Measurements from ENCODE around the gene UBC. TPM values are rescaled to one million over a fixed set of nuclear protein-coding genes. Genes with fewer than 3 reads are reported as not detected.

Gene UBC
- total RNA-seq, 1 experiment from 2014 or later = 523 TPM

- H3K14ac ChIP-seq (ENCODE audit: insufficient read depth, low read length) = no peak overlapping the region
- peak overlapping the region; percentile 16 for H3K9ac ChIP-seq (ENCODE audit: extremely low read depth, insufficient read length, low read length)
- H3K79me2 ChIP-seq (ENCODE audit: insufficient read depth, low read length) = peaks cover 5% of the 10 kb centered on the region
- no peaks in the 10 kb centered on the region for H3K79me1 ChIP-seq (ENCODE audit: insufficient read depth, low read depth, low read length, poor library complexity, severe bottlenecking)
- H2AFZ ChIP-seq (ENCODE audit: low read length) = no peak overlapping the region
- no peak overlapping the region for H2BK12ac ChIP-seq (ENCODE audit: insufficient read length, low read depth, low read length)
- no peak overlapping the region for H2BK5ac ChIP-seq (ENCODE audit: insufficient read length, low read length)
- Mint-ChIP-seq H3K4me1 (peaks cover 23 to 25% of the 10 kb centered on the region in 2 experiments), H3K36me3 (ENCODE audit: insufficient read depth in 1 of 3, low read depth in 3 of 3) (peaks cover 6 to 10% (median 9%) of the 10 kb centered on the region in 3 experiments; a peak in 6 of 7 replicates), H3K27me3 (ENCODE audit: low read depth) (peaks cover 29% of the 10 kb centered on the region), H3K4me3 (peak overlapping the region; percentile 76 to 90), H3K27ac (peak overlapping the region in 1 of 3 experiments; percentile 85; a peak in 2 of 7 replicates), H3K9me3 (no peaks in the 10 kb centered on the region)
- H3K18ac ChIP-seq (ENCODE audit: insufficient read length, low read depth, low read length) = no peak overlapping the region
- H3K23ac ChIP-seq (ENCODE audit: insufficient read length, low read depth, low read length) = no peak overlapping the region
- H3K4ac ChIP-seq (ENCODE audit: low read depth, low read length) = no peak overlapping the region
- no peak for DNase-seq
- H3K4me2 ChIP-seq (ENCODE audit: insufficient read depth, insufficient read length, low read length) = peak overlapping the region; percentile 80
- H2AK5ac ChIP-seq (ENCODE audit: insufficient read length, low read length) = no peak overlapping the region
- no peak overlapping the region for H4K8ac ChIP-seq (replicated peaks; ENCODE audit: insufficient read length, low read depth, low read length)
- H3K23me2 ChIP-seq (ENCODE audit: insufficient read length, low read depth, low read length, poor library complexity, severe bottlenecking) = peaks cover 9% of the 10 kb centered on the region
- H2BK20ac ChIP-seq (ENCODE audit: low read depth, low read length, poor library complexity, severe bottlenecking) = no peak overlapping the region
- no peaks in the 10 kb centered on the region; the same call in 1 of the 2 replicates for H3K4me1 ChIP-seq (ENCODE audit: insufficient read depth, low read length)
- H4K5ac ChIP-seq (ENCODE audit: insufficient read length, low read depth, low read length) = no peak overlapping the region
- H3T11ph ChIP-seq (ENCODE audit: low read length) = no peak overlapping the region
- no peak for TF ChIP-seq CTCF (conservative IDR thresholded peaks at IDR 0.05)
- no peaks in the 10 kb centered on the region for H3K9me3 ChIP-seq (ENCODE audit: control insufficient read depth, low read depth, low read length)
- no peak overlapping the region for H2BK15ac ChIP-seq (ENCODE audit: low read depth, low read length)
- H2BK120ac ChIP-seq (ENCODE audit: low read depth, low read length, poor library complexity, severe bottlenecking) = no peak overlapping the region
- H3K27me3 ChIP-seq (ENCODE audit: insufficient read depth, low read length) = no peaks in the 10 kb centered on the region; the same call in 1 of the 2 replicates
- no peak overlapping the region for H3K56ac ChIP-seq (ENCODE audit: insufficient read length, low read depth, low read length)
- H4K91ac ChIP-seq (ENCODE audit: insufficient read length, low read depth, low read length) = no peak overlapping the region
- no peak overlapping the region for H3K27ac ChIP-seq (ENCODE audit: insufficient read length, low read depth, low read length)
- no peaks in the 10 kb centered on the region for H4K20me1 ChIP-seq (ENCODE audit: control insufficient read depth, insufficient read depth, insufficient read length)
- no CpG with 5 or more reads among the region's 22 CpGs for WGBS (ENCODE audit: extremely low coverage, insufficient read length, low lambda C conversion rate)
Measured at GRCh38 chr12:124862768-124863415, 51.6 kb downstream of the UBC start.

Measured in H9 (cell line).